HG02798 (cell line): ENCODE measurements around the gene SOX9.
"Not testable (repeated sequence)": the region's sequence is repeated elsewhere in the genome, so short reads cannot be mapped to it uniquely, and the experiment has no call there.

Experiments used
- ATAC-seq: cut with Tn5 transposase; IDR thresholded peaks from one replicate; pipeline ENCODE4 v1.9.1; 2021; ENCODE audit warnings: mild to moderate bottlenecking; ENCODE audit not compliant: unreplicated experiment, poor library complexity

The SOX9 gene

GRCh38 chr17:72110231-72110941 lies 10.4 kb upstream of the SOX9 start:
- peak; percentile 46 for ATAC-seq

- ATAC-seq = no peak
Observed at GRCh38 chr17:72110942-72111318, 9.9 kb upstream of the SOX9 start.

GRCh38 chr17:72111336-72111923 lies 9.4 kb upstream of the SOX9 start:
- no peak for ATAC-seq

- not testable (repeated sequence) for ATAC-seq
Observed at GRCh38 chr17:72111926-72112325, 8.9 kb upstream of the SOX9 start.

- ATAC-seq = no peak
Observed at GRCh38 chr17:72113751-72114150, 7.1 kb upstream of the SOX9 start.

GRCh38 chr17:72115781-72116525 lies 4.9 kb upstream of the SOX9 start:
- ATAC-seq = no peak

GRCh38 chr17:72116661-72117521 lies 3.9 kb upstream of the SOX9 start:
- no peak for ATAC-seq

- no peak for ATAC-seq
Observed at GRCh38 chr17:72117535-72118334, 3.1 kb upstream of the SOX9 start.

- no peak for ATAC-seq
Observed at GRCh38 chr17:72118335-72119076, 2.3 kb upstream of the SOX9 start.

GRCh38 chr17:72119077-72119872 lies 1.5 kb upstream of the SOX9 start:
- ATAC-seq = no peak

- no peak for ATAC-seq
Observed at GRCh38 chr17:72119873-72120641, 763 bp upstream of the SOX9 start.

GRCh38 chr17:72121164-72122009 lies 567 bp downstream of the SOX9 start:
- ATAC-seq = peak; percentile 28

- peak; percentile 10 for ATAC-seq
Observed at GRCh38 chr17:72122010-72122764, 1.4 kb downstream of the SOX9 start.

GRCh38 chr17:72122765-72123529 lies 2.1 kb downstream of the SOX9 start:
- no peak for ATAC-seq
